Prostate gland (tissue), 2 donors: ENCODE measurements around the gene CTBP1.

Source experiments
- CTCF ChIP-seq, 4 experiments: fragments of 200-600 bp in 2 of 4; fragments of 450-650 bp in 2 of 4; sonication (generic) in 2 of 4; IDR thresholded peaks; 1 replicate in 3 of 4; 2 replicates in 1 of 4; pipeline ENCODE4 v1.5.1; 2016 to 2019; ENCODE audit warnings: antibody characterized with exemption in 4 of 4, mild to moderate bottlenecking in 2 of 4, moderate library complexity in 2 of 4
- POLR2A ChIP-seq: fragments of 450-650 bp; IDR thresholded peaks from one replicate; pipeline ENCODE4 v1.6.1; 2016; ENCODE audit warnings: antibody characterized with exemption, mild to moderate bottlenecking
- POLR2AphosphoS5 ChIP-seq: sonication (generic); formaldehyde crosslinking; IDR thresholded peaks from one replicate; pipeline ENCODE4 v1.6.1; 2017; ENCODE audit warnings: antibody characterized with exemption

GRCh38 chr4:1217366-1217765, 31.6 kb downstream of the CTBP1 start:
- TF ChIP-seq CTCF (IDR thresholded peaks at IDR 0.05) (no peak), POLR2AphosphoS5 (no peak), POLR2A (no peak)
